ENCODE results near the gene ZAR1L. TPM values are rescaled to one million over a fixed set of nuclear protein-coding genes. Genes with fewer than 3 reads are reported as not detected.

ZAR1L gene, protein sequence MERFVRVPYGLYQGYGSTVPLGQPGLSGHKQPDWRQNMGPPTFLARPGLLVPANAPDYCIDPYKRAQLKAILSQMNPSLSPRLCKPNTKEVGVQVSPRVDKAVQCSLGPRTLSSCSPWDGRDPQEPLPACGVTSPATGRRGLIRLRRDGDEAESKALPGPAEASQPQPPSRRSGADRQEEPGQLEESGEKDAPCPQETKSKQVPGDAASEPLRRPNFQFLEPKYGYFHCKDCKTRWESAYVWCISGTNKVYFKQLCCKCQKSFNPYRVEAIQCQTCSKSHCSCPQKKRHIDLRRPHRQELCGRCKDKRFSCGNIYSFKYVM
- total RNA-seq: not detected

DNA sequence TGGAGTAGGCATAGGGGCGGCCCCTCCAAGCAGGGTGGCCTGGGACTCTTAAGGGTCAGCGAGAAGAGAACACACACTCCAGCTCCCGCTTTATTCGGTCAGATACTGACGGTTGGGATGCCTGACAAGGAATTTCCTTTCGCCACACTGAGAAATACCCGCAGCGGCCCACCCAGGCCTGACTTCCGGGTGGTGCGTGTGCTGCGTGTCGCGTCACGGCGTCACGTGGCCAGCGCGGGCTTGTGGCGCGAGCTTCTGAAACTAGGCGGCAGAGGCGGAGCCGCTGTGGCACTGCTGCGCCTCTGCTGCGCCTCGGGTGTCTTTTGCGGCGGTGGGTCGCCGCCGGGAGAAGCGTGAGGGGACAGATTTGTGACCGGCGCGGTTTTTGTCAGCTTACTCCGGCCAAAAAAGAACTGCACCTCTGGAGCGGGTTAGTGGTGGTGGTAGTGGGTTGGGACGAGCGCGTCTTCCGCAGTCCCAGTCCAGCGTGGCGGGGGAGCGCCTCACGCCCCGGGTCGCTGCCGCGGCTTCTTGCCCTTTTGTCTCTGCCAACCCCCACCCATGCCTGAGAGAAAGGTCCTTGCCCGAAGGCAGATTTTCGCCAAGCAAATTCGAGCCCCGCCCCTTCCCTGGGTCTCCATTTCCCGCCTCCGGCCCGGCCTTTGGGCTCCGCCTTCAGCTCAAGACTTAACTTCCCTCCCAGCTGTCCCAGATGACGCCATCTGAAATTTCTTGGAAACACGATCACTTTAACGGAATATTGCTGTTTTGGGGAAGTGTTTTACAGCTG is at the start of gene ZAR1L, which contains the start of gene BRCA2:
Gene ZAR1L (minus strand): TSS at position 126 of the 790 bp plus-strand sequence. CDS start 3,438 bp downstream, outside the sequence.
Gene BRCA2 (plus strand): TSS at position 271 of the 790 bp plus-strand sequence. CDS start 953 bp downstream, outside the sequence.

Other genes starting within 250 kb of the ZAR1L start
- gene BRCA2, start 145 bp upstream of the ZAR1L start, total RNA-seq: 1 to 10 TPM; 7.2 to 10.0 TPM
- 1 to 10 TPM in 1 of 2 donors, under 1 TPM in 1; 1.00 to 2.8 TPM for gene N4BP2L1, start 112.8 kb upstream of the ZAR1L start, total RNA-seq
- gene N4BP2L2, start 223.4 kb upstream of the ZAR1L start, total RNA-seq: 100 to 1,000 TPM in 1 of 2 donors, 10 to 100 TPM in 1; 83.9 to 119 TPM

Measured in melanocyte of skin (primary cell).